Colonic mucosa (tissue), 4 donors: Measurements from ENCODE around the gene TIMM22. TPM values are rescaled to one million over a fixed set of nuclear protein-coding genes. Genes with fewer than 3 reads are reported as not detected.

Source experiments
- DNase-seq: peaks from one replicate; pipeline ENCODE4 v3.0.0-alpha.2; 2020
- H3K27ac ChIP-seq: fragments of 200-600 bp; one replicate; pipeline ENCODE4 v1.8.0; 2021
- H3K27me3 ChIP-seq: fragments of 200-600 bp; one replicate; pipeline ENCODE4 v1.8.0; 2021
- H3K36me3 ChIP-seq: fragments of 200-600 bp; one replicate; pipeline ENCODE4 v1.8.0; 2021
- H3K4me1 ChIP-seq: fragments of 200-600 bp; one replicate; pipeline ENCODE4 v1.8.0; 2021; ENCODE audit warnings: mild to moderate bottlenecking
- H3K4me3 ChIP-seq: fragments of 200-600 bp; one replicate; pipeline ENCODE4 v1.8.0; 2021
- H3K9ac ChIP-seq, 2 donors: one replicate each; pipeline ENCODE4 v1.7.0; 2013; ENCODE audit warnings: control low read depth in 2 of 2, low read depth in 2 of 2, low read length in 2 of 2
- H3K9me3 ChIP-seq: fragments of 200-600 bp; one replicate; pipeline ENCODE4 v1.8.0; 2021
- CTCF ChIP-seq: fragments of 200-600 bp; IDR thresholded peaks from one replicate; pipeline ENCODE4 v1.8.0; 2022; ENCODE audit warnings: antibody characterized with exemption, mild to moderate bottlenecking
- intact Hi-C: fragments of 100-400 bp; cut with DNase I; formaldehyde crosslinking; loops from one replicate; pipeline ENCODE4 v1.14.1; 2022
- total RNA-seq, 2 donors: library from RNA; stranded (reverse); fragmentation: NEBNext Ultra II Directional in 1 of 2; extraction: Animal tissue kit (Norgen Biotek cat#: 25700) in 1 of 2; gene quantifications; one replicate each; pipeline ENCODE4 v1.2.1, GENCODE V29; 2021
- donor health status: healthy.
- donor health status: DM: no; HTN: no; CAD: no.
- donor health status: DM: no; HTN: no; CAD: no.

Gene TIMM22
- total RNA-seq, 2 donors from 2014 or later = 8.3 to 12.8 TPM

DNA sequence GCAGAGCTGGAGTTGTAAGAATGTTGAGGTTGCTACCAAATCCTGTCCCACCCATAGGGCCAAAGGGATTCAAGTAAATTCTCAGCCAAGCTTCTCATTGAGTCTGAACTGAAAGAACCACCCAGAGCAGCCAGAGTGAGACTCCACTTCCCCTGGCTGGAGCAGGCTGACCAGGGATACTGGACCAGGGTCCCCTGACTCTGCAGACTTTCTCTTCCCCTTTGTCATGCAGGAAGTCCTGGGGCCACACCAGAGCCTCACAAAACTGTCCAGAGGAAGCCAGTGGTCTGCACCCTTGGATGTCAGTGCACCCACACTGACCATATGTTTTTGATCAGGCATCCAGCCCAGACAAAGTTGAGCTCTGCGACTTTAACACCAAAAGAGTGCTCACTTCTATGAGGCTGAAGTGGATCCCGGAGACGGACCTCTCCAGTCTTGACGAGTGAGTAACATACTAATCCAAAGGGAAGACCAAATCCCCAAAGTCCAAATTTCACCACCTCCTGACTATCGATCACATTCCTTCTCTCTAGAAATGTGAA lies 21.5 kb upstream of the TIMM22 start:
- peaks cover 18% of the 10 kb centered on the region for H3K27me3 ChIP-seq

DNA sequence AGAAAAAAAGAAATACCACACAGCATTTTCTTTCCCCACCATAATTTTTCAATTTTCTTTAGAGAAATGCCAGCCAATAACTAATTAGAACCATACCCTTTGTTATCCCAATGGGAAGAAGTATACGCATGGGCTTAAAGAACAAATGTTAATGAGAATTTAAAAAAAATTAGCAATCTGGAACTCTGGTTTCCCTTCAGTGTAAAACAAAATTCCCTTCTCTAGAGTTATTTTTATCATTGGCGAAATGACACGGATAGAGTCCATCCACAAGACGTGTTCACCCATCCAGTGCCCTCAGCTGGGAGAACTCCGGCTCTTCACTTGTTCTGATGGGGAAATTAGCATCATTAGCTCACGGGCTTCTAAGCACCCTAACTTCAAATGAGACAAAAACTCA lies 20.6 kb upstream of the TIMM22 start:
- Histone ChIP-seq H3K9ac (no peak overlapping the region), H3K27ac (no peak overlapping the region), H3K4me1 (no peaks in the 10 kb centered on the region), H3K27me3 (peaks cover 18% of the 10 kb centered on the region), H3K9me3 (no peaks in the 10 kb centered on the region), H3K4me3 (no peak overlapping the region), H3K36me3 (no peaks in the 10 kb centered on the region)
- no peak for DNase-seq
- intact Hi-C loops = loop anchor here (10.0 kb wide), 1 partner anchor 102 kb away; no protein-coding TSS in a partner anchor
- no peak for TF ChIP-seq CTCF

More for the DNA sequence above, 21.5 kb upstream of the TIMM22 start:
- no peak for TF ChIP-seq CTCF
- Histone ChIP-seq H3K9ac (no peak overlapping the region), H3K4me1 (no peaks in the 10 kb centered on the region), H3K36me3 (no peaks in the 10 kb centered on the region), H3K9me3 (no peaks in the 10 kb centered on the region), H3K27ac (no peak overlapping the region), H3K4me3 (no peak overlapping the region)
- intact Hi-C loops = loop anchor here (10.0 kb wide), 1 partner anchor 101 kb away; no protein-coding TSS in a partner anchor
- DNase-seq = no peak

GRCh38 chr17:977166-977565 lies 19.8 kb upstream of the TIMM22 start:
- H3K4me3 ChIP-seq = no peak overlapping the region

GRCh38 chr17:978103-979093 lies 18.5 kb upstream of the TIMM22 start:
- Histone ChIP-seq H3K27me3 (peaks cover 18% of the 10 kb centered on the region), H3K4me1 (no peaks in the 10 kb centered on the region), H3K9me3 (no peaks in the 10 kb centered on the region), H3K36me3 (no peaks in the 10 kb centered on the region), H3K27ac (peak overlapping the region; percentile 27), H3K4me3 (peak overlapping the region; percentile 44), H3K9ac (peak overlapping the region; percentile 9 to 30)
- intact Hi-C loops = loop anchor here (10.0 kb wide), 1 partner anchor 104 kb away; no protein-coding TSS in a partner anchor
- DNase-seq = no peak
- no peak for TF ChIP-seq CTCF

More at GRCh38 chr17:977166-977565, 19.8 kb upstream of the TIMM22 start:
- intact Hi-C loops = loop anchor here (10.0 kb wide), 1 partner anchor 102 kb away; no protein-coding TSS in a partner anchor
- H3K9ac ChIP-seq = no peak overlapping the region
- no peak for DNase-seq
- H3K27me3 ChIP-seq = peaks cover 18% of the 10 kb centered on the region
- H3K36me3 ChIP-seq = no peaks in the 10 kb centered on the region
- no peaks in the 10 kb centered on the region for H3K9me3 ChIP-seq
- TF ChIP-seq CTCF = no peak
- no peaks in the 10 kb centered on the region for H3K4me1 ChIP-seq
- H3K27ac ChIP-seq = no peak overlapping the region

DNA sequence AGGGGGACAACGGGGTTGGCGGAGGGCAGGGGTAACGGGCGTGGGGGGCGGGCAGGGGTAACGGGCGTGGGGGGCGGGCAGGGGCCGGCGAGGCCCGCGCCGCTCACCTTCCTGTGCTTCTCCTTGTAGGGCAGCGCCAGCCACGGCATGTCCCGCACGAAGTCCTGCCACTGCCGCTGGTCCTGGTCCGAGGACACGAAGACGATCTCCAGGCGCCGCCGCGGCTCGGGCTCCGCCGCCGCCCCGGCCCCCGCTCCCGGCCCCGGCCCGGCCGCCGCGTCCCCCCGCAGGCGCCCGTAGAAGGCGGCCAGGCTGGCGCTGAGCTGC lies 17.8 kb upstream of the TIMM22 start:
- peaks cover 18% of the 10 kb centered on the region for H3K27me3 ChIP-seq
- H3K4me1 ChIP-seq = no peaks in the 10 kb centered on the region
- H3K36me3 ChIP-seq = no peaks in the 10 kb centered on the region
- intact Hi-C loops = loop anchor here (10.0 kb wide), 1 partner anchor 104 kb away; no protein-coding TSS in a partner anchor
- no peaks in the 10 kb centered on the region for H3K9me3 ChIP-seq
- no peak for DNase-seq
- no peak overlapping the region for H3K27ac ChIP-seq
- peak overlapping the region; percentile 46 for H3K4me3 ChIP-seq
- TF ChIP-seq CTCF = no peak
- H3K9ac ChIP-seq = peak overlapping the region in 1 of 2 donors; percentile 43
